Nephron (organoid): ENCODE measurements around the gene GMDS.

ENCODE experiments used
- H3K27ac Mint-ChIP-seq, 3 experiments: 2 replicates each; pipeline ENCODE4 v1.8.0; 2020; ENCODE audit warnings: mixed read lengths in 3 of 3, mild to moderate bottlenecking in 2 of 3, moderate library complexity in 1 of 3
- H3K27me3 Mint-ChIP-seq: 2 replicates; pipeline ENCODE4 v1.8.0; 2021; ENCODE audit warnings: low read depth, mild to moderate bottlenecking, moderate library complexity, mixed read lengths
- H3K36me3 Mint-ChIP-seq: 2 replicates; pipeline ENCODE4 v1.8.0; 2020; ENCODE audit warnings: low read depth, mixed read lengths
- H3K4me1 Mint-ChIP-seq: 2 replicates; pipeline ENCODE4 v1.8.0; 2020; ENCODE audit warnings: mixed read lengths
- H3K4me3 Mint-ChIP-seq, 3 experiments: 2 replicates each; pipeline ENCODE4 v1.8.0; 2020; ENCODE audit warnings: mild to moderate bottlenecking in 3 of 3, mixed read lengths in 3 of 3, moderate library complexity in 2 of 3
- H3K9me3 Mint-ChIP-seq: 2 replicates; pipeline ENCODE4 v1.8.0; 2020; ENCODE audit warnings: mixed read lengths
- CTCF ChIP-seq, 3 experiments: fragments of 200-600 bp; sonication (generic); IDR thresholded peaks; one replicate each; pipeline ENCODE4 v1.5.0; 2021; ENCODE audit warnings: antibody characterized with exemption in 3 of 3; ENCODE audit not compliant: unreplicated experiment in 3 of 3

Gene GMDS

GRCh38 chr6:1597121-1597744 lies 648.2 kb downstream of the GMDS start:
- H3K27me3 Mint-ChIP-seq, result peaks cover 73% of the 10 kb centered on the region
- no peak for TF ChIP-seq CTCF (IDR thresholded peaks at IDR 0.05; ENCODE audit: unreplicated experiment in 3 of 3)
- H3K9me3 Mint-ChIP-seq, result no peaks in the 10 kb centered on the region
- no peaks in the 10 kb centered on the region for H3K36me3 Mint-ChIP-seq
- peak overlapping the region in 1 of 3 experiments; percentile 29 for H3K4me3 Mint-ChIP-seq
- H3K4me1 Mint-ChIP-seq, result peaks cover 21% of the 10 kb centered on the region
- no peak overlapping the region for H3K27ac Mint-ChIP-seq

DNA sequence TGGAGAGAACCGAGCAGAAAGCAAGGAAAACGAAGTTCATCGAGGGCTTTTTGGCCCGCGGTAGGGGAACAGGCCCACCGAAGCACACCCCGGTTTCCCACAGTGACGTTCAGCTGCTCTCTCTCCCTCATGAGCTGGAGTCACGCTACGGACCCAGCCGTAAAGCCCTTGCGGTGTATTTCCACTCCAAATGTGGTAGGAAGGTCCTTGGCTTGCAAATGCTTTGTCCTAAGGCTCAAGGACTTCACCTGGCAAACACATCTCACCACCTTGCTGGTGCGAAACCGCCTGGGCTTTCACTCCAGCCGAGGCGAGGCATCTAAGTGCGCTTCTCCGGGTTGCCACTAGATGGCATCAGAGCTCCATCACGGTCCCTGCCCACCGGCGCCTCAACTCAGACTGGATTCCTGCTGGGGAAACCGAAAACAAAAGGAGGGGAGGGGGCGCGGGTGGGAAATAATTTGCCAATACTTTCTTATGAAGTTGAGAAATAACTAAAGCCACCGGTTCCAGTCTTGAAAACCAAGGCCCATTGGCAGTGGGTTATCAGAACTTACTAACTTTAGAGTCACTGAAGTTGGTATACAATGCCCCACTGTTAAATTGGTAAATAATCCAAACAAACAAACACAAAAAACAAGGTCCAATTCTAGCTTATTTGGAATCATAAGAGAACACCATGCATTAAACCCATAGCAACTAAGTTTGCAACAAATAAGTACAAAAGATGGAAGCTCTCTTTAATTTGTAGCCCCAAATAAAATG lies 649.1 kb downstream of the GMDS start:
- Mint-ChIP-seq H3K4me3 (peak overlapping the region; percentile 7 to 53 (median 44)), H3K27me3 (peaks cover 67% of the 10 kb centered on the region), H3K36me3 (no peaks in the 10 kb centered on the region), H3K4me1 (peaks cover 21% of the 10 kb centered on the region), H3K9me3 (no peaks in the 10 kb centered on the region), H3K27ac (peak overlapping the region in 1 of 3 experiments; percentile 20)
- TF ChIP-seq CTCF (IDR thresholded peaks at IDR 0.05; ENCODE audit: unreplicated experiment in 3 of 3), result peak; percentile 95

DNA sequence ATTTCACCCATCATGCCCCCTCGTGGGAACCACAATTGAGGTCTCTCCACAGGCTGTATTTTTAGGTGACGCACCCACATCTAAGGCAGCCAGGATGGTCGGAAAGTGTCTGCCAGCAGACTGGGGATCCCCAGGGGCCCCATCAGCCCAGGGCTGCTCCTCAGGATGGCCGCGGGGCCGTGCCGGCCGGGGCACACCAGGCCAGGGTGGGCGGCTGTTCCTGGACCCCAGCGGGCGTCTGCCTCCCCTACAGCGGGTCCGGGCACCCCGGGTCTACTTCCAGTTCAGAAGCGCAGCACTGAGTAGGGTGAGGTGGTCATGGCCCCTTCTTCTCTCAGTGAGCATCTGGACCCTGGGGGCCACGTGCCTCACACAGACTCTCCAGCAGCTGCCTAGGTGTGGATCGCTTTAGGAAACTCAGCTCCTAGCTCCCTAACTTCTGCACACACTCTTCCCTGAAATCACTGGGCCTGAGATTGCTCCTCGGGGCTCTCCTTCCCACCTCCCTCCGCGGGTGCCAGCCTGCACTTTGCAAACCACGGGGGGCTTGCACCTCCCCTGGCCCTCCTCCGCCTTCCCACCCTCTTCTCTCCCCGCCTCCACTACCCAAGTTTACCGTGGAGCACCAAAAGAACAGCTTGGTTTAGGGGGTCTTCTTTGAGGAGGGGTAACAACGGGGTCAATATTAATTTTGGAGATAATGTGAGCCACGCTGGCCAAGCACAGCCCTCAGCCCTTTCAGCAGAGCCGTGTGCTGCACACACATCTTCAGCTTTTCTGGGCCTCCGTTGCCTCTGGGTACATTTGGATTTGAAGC lies 649.9 kb downstream of the GMDS start:
- Mint-ChIP-seq H3K27me3 (peaks cover 59% of the 10 kb centered on the region), H3K27ac (no peak overlapping the region), H3K4me1 (peaks cover 21% of the 10 kb centered on the region), H3K36me3 (no peaks in the 10 kb centered on the region), H3K9me3 (no peaks in the 10 kb centered on the region), H3K4me3 (no peak overlapping the region)
- TF ChIP-seq CTCF (IDR thresholded peaks at IDR 0.05; ENCODE audit: unreplicated experiment in 3 of 3), result no peak

DNA sequence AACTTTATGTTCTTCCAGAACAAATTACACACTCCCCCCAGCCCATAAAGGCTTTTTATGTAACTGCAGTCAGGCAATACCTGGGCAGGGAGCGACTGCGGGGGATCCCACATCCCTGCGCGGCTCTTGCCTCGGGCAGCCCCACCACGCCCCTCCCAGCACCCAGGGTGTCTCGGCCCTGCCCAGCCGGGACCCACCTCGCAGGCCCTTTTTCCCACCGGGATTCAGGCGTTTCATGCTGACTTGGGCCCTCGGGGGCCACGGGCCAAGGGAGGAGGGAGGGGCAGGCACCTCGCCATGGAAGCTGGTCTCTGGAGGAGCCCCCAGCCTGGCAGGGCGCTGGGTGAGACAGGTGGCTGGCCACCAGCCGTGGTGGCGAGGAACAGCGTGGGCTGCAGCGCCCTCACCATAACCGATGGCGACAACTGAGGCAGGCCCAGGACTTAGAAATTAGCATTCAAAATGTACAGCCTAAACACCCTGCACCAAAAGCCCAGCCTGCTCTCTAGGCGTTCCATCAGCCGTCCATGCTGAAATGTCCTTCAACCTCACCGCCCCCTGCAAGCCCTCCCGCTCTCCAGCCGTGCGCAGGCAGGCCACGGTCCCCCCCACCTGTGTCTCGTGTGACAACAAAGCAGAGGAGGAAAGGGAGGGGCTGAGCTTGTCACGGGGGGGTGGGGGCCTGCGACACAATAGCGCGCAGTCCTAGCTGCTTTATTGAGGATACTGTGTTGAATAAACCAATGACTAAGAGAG lies 650.8 kb downstream of the GMDS start:
- peaks cover 21% of the 10 kb centered on the region for H3K4me1 Mint-ChIP-seq
- no peak overlapping the region for H3K4me3 Mint-ChIP-seq
- no peak overlapping the region for H3K27ac Mint-ChIP-seq
- TF ChIP-seq CTCF (IDR thresholded peaks at IDR 0.05; ENCODE audit: unreplicated experiment in 3 of 3), result no peak
- no peaks in the 10 kb centered on the region for H3K36me3 Mint-ChIP-seq
- peaks cover 50% of the 10 kb centered on the region for H3K27me3 Mint-ChIP-seq
- H3K9me3 Mint-ChIP-seq, result no peaks in the 10 kb centered on the region

DNA sequence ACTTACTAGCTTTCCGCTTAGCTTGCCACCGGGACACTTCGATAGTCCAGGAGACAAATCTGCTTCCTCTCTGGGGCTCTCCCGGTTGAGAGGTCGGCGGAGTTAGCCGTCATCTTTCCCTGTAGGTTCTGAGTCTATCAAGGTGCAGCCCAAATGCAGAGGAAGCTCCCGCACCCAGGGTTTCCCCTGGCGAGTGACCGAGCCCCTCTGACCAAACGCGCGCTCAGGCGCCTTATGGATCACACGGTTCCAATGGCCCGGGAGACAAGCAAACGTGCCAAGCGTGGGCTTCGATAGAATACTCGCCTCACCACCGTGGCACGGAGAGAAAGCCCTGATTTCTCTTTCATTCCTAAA lies 651.5 kb downstream of the GMDS start:
- Mint-ChIP-seq H3K27ac (no peak overlapping the region), H3K36me3 (no peaks in the 10 kb centered on the region), H3K4me1 (peaks cover 21% of the 10 kb centered on the region), H3K9me3 (no peaks in the 10 kb centered on the region), H3K4me3 (no peak overlapping the region), H3K27me3 (peaks cover 44% of the 10 kb centered on the region)
- no peak for TF ChIP-seq CTCF (IDR thresholded peaks at IDR 0.05; ENCODE audit: unreplicated experiment in 3 of 3)
